KBM-7 (cell line): ENCODE data around the gene OPCML.

ENCODE experiments used
- DNase-seq: peaks from one replicate; pipeline ENCODE4 v3.0.0-alpha.2; 2015
- in situ Hi-C: fragments of 300-500 bp; cut with MboI; formaldehyde crosslinking; loops from 2 replicates; pipeline ENCODE4 v1.14.3; 2020; ENCODE audit warnings: low sequenced_read_pairs, low pct_unique_long_range_greater_than_20kb, mixed read lengths

Gene OPCML

GRCh38 chr11:133222425-133223330, 309.6 kb downstream of the OPCML start:
- in situ Hi-C loops, result no loop called here
- no peak for DNase-seq

- no peak for DNase-seq
- in situ Hi-C loops, result no loop called here
Observed at GRCh38 chr11:133219543-133219942, 312.8 kb downstream of the OPCML start.

- no peak for DNase-seq
- in situ Hi-C loops, result no loop called here
Observed at GRCh38 chr11:133216813-133217212, 315.5 kb downstream of the OPCML start.

GRCh38 chr11:133215596-133216230, 316.6 kb downstream of the OPCML start:
- in situ Hi-C loops, result no loop called here
- no peak for DNase-seq

GRCh38 chr11:133214646-133215045, 317.7 kb downstream of the OPCML start:
- DNase-seq, result no peak
- in situ Hi-C loops, result no loop called here

- DNase-seq, result no peak
- in situ Hi-C loops, result no loop called here
Observed at GRCh38 chr11:133212201-133212600, 320.1 kb downstream of the OPCML start.

GRCh38 chr11:133207995-133208394, 324.3 kb downstream of the OPCML start:
- in situ Hi-C loops, result no loop called here
- no peak for DNase-seq

GRCh38 chr11:133206313-133207005, 325.8 kb downstream of the OPCML start:
- no peak for DNase-seq
- in situ Hi-C loops, result no loop called here

GRCh38 chr11:133204158-133204557, 328.1 kb downstream of the OPCML start:
- in situ Hi-C loops, result no loop called here
- no peak for DNase-seq

GRCh38 chr11:133202816-133203215, 329.5 kb downstream of the OPCML start:
- DNase-seq, result no peak
- in situ Hi-C loops, result no loop called here

- no peak for DNase-seq
- in situ Hi-C loops, result no loop called here
Observed at GRCh38 chr11:133198438-133198837, 333.9 kb downstream of the OPCML start.

- in situ Hi-C loops, result no loop called here
- no peak for DNase-seq
Observed at GRCh38 chr11:133197425-133197824, 334.9 kb downstream of the OPCML start.

GRCh38 chr11:133191931-133192330, 340.4 kb downstream of the OPCML start:
- no peak for DNase-seq

GRCh38 chr11:133181667-133182066, 350.6 kb downstream of the OPCML start:
- in situ Hi-C loops, result no loop called here

More at GRCh38 chr11:133191931-133192330, 340.4 kb downstream of the OPCML start:
- in situ Hi-C loops, result no loop called here

GRCh38 chr11:133181066-133181465, 351.2 kb downstream of the OPCML start:
- in situ Hi-C loops, result no loop called here
- no peak for DNase-seq

More at GRCh38 chr11:133181667-133182066, 350.6 kb downstream of the OPCML start:
- DNase-seq, result no peak

- in situ Hi-C loops, result no loop called here
Observed at GRCh38 chr11:133180201-133180600, 352.1 kb downstream of the OPCML start.

GRCh38 chr11:133176748-133177147, 355.6 kb downstream of the OPCML start:
- in situ Hi-C loops, result no loop called here
- no peak for DNase-seq

More at GRCh38 chr11:133180201-133180600, 352.1 kb downstream of the OPCML start:
- no peak for DNase-seq

GRCh38 chr11:133175103-133175502, 357.2 kb downstream of the OPCML start:
- in situ Hi-C loops, result no loop called here
- no peak for DNase-seq

- in situ Hi-C loops, result no loop called here
- DNase-seq, result no peak
Observed at GRCh38 chr11:133173810-133174412, 358.4 kb downstream of the OPCML start.
